GM12874 (cell line): Measurements from ENCODE around the gene ZWINT.

ENCODE experiments used
- CTCF ChIP-seq: IDR thresholded peaks from 2 replicates; pipeline ENCODE4 v1.5.1; 2011; ENCODE audit warnings: low read depth, mild to moderate bottlenecking, control low read depth, low read length, moderate library complexity; ENCODE audit not compliant: insufficient read depth

Gene ZWINT

DNA sequence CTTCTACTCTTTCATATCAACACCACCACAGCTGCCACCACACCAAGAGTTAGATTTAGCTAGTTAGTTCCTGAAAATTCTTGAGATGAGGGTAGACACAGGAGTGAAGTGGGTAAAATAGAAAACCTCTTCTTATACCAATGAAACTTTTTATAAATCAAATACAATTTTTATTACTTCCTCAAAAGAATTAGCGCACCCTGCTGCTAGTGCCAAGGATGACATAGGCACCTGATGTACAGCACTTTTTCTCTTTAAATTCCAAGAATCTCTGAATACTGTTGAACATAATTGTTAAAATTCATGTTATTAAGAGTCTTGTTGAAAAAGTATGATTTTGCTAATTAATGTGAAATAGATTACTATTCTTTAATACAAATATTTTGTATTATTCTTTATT is 11.4 kb downstream of the ZWINT start:
- no peak for TF ChIP-seq CTCF

GRCh38 chr10:56348101-56348500 is 13.0 kb downstream of the ZWINT start:
- TF ChIP-seq CTCF, result no peak

DNA sequence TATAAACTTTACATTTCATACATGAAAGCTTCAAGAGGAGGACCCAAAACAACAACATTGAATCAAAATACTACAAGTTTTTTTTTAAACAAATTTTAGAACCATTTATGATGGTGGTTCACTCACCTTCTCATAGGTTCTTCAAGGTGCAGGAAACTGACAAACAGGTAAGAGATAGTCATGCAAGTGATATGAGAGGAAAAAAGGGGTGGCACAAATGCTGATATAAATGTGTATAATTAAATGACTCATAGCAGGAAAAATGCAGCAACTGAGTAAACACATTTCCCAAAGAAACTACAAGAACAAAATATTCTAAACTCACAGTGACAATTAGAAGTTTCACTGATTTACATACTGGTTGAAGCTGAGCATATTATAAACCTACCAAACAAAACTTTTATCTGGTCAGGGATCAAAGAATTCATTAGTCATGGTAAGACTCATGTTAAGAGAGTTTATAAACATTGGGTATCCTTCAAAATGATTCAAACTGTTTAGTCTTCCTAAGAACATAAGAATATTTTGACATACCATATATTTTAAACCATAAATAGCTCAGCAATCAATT is 14.1 kb downstream of the ZWINT start:
- TF ChIP-seq CTCF, result no peak

GRCh38 chr10:56341612-56342011 is 19.4 kb downstream of the ZWINT start:
- no peak for TF ChIP-seq CTCF

DNA sequence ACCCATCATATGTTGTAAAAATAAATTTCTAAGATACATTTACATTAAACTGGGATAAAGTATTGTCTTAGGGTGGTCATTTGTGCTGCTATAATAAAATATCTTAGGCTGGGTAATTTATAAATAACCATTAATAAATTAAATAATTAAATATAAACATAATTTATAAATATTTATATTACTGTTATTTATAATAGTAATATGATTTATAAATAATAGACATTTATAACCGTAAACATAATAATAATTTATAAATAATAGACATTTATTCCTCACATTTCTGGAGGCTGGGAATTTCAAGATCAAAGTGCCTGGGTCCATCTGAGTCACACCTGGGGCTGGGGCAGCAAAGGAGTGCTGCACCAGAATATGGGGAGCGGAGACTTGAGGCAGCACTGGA is 31.1 kb downstream of the ZWINT start:
- no peak for TF ChIP-seq CTCF

DNA sequence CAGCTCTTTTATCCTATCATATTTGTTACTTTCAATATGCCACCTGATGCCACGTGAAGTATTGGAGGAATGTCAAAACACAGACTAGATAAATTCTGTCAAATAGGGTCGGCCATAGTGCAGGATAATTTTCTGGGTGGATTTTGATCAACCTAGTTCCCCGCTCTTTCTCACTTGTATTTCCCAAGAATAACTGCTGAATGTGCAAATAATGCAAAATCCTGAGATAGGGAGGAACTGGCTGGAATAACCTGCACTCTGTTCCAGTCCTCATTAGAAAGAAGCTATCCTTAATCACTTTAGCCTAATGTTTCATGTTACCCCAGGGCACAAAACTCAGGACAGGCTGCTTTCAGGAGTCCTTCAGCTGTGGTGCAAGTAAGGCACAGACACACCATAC is 33.9 kb downstream of the ZWINT start:
- no peak for TF ChIP-seq CTCF

DNA sequence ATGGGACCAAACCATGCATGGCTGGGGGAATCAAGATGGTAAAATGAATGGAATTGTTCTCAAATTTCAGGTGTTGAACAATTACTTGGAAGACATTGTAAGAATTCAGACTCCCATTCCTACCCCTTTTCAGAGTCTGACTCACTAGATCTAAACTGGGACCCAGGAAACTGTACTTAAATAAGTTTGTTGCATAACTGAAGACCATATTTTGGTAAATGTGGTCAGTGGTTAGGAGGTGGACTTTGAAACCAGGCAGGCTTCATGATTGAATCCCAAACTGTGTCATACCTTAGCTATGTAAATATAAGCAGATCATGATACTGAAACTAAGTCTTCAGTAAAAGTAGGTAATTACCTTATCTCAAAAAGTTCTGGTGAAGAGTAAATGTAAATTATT is 41.7 kb downstream of the ZWINT start:
- TF ChIP-seq CTCF, result no peak

GRCh38 chr10:56318816-56319215 is 42.2 kb downstream of the ZWINT start:
- no peak for TF ChIP-seq CTCF
